ENCODE measurements around the gene ZCCHC9.
"Not testable (repeated sequence)": the region's sequence is repeated elsewhere in the genome, so short reads cannot be mapped to it uniquely, and the experiment has no call there.

ZCCHC9 gene

GRCh38 chr5:81305785-81306184 lies 4.4 kb downstream of the ZCCHC9 start:
- DNase-seq (ENCODE audit: low read depth in 2 of 2): no peak

GRCh38 chr5:81308836-81309235 lies 7.4 kb downstream of the ZCCHC9 start:
- DNase-seq (ENCODE audit: low read depth in 2 of 2): no peak

- no peak for DNase-seq (ENCODE audit: low read depth in 2 of 2)
These were observed 9.1 kb downstream of the ZCCHC9 start for GRCh38 chr5:81310402-81311063.

GRCh38 chr5:81313278-81313677 lies 11.9 kb downstream of the ZCCHC9 start:
- DNase-seq (ENCODE audit: low read depth in 2 of 2): no peak

GRCh38 chr5:81313686-81314085 lies 12.3 kb downstream of the ZCCHC9 start:
- no peak for DNase-seq (ENCODE audit: low read depth in 2 of 2)

GRCh38 chr5:81314581-81314980 lies 13.2 kb downstream of the ZCCHC9 start:
- no peak for DNase-seq (ENCODE audit: low read depth in 2 of 2)

- no peak for DNase-seq (ENCODE audit: low read depth in 2 of 2)
These were observed 13.9 kb downstream of the ZCCHC9 start for GRCh38 chr5:81315336-81315735.

GRCh38 chr5:81315830-81316229 lies 14.4 kb downstream of the ZCCHC9 start:
- DNase-seq (ENCODE audit: low read depth in 2 of 2): no peak

GRCh38 chr5:81316571-81316970 lies 15.2 kb downstream of the ZCCHC9 start:
- no peak for DNase-seq (ENCODE audit: low read depth in 2 of 2)

GRCh38 chr5:81317536-81317935 lies 16.1 kb downstream of the ZCCHC9 start:
- DNase-seq (ENCODE audit: low read depth in 2 of 2): no peak

- DNase-seq (ENCODE audit: low read depth in 2 of 2): no peak
These were observed 25.2 kb downstream of the ZCCHC9 start for GRCh38 chr5:81326554-81326953.

- DNase-seq (ENCODE audit: low read depth in 2 of 2): no peak
These were observed 33.1 kb downstream of the ZCCHC9 start for GRCh38 chr5:81334304-81335061.

- no peak for DNase-seq (ENCODE audit: low read depth in 2 of 2)
These were observed 34.6 kb downstream of the ZCCHC9 start for GRCh38 chr5:81335946-81336345.

- no peak for DNase-seq (ENCODE audit: low read depth in 2 of 2)
These were observed 35.2 kb downstream of the ZCCHC9 start for GRCh38 chr5:81336556-81336955.

- DNase-seq (ENCODE audit: low read depth in 2 of 2): no peak
These were observed 36.4 kb downstream of the ZCCHC9 start for GRCh38 chr5:81337803-81338202.

- DNase-seq (ENCODE audit: low read depth in 2 of 2): not testable (repeated sequence)
These were observed 36.8 kb downstream of the ZCCHC9 start for GRCh38 chr5:81338213-81338612.

- no peak for DNase-seq (ENCODE audit: low read depth in 2 of 2)
These were observed 43.3 kb downstream of the ZCCHC9 start for GRCh38 chr5:81344736-81345135.

GRCh38 chr5:81345411-81346003 lies 44.1 kb downstream of the ZCCHC9 start:
- no peak for DNase-seq (ENCODE audit: low read depth in 2 of 2)

- no peak for DNase-seq (ENCODE audit: low read depth in 2 of 2)
These were observed 47.8 kb downstream of the ZCCHC9 start for GRCh38 chr5:81349161-81349560.

GRCh38 chr5:81350507-81350906 lies 49.1 kb downstream of the ZCCHC9 start:
- DNase-seq (ENCODE audit: low read depth in 2 of 2): no peak

- DNase-seq (ENCODE audit: low read depth in 2 of 2): no peak
These were observed 51.8 kb downstream of the ZCCHC9 start for GRCh38 chr5:81353189-81353588.

- DNase-seq (ENCODE audit: low read depth in 2 of 2): no peak
These were observed 52.7 kb downstream of the ZCCHC9 start for GRCh38 chr5:81354093-81354492.
